K562 (cell line): ENCODE measurements around the gene MACF1.

Experiments
- BCL6 ChIP-seq: fragments of 250-450 bp; sonication (Bioruptor Pico); IDR thresholded peaks from 2 replicates; pipeline ENCODE4 v1.4.0; 2020
- BRF1 ChIP-seq: IDR thresholded peaks from 3 replicates; pipeline ENCODE4 v1.6.1; 2011; ENCODE audit warnings: borderline replicate concordance, mild to moderate bottlenecking; ENCODE audit not compliant: insufficient read length; ENCODE audit errors: extremely low read depth
- ETV6 ChIP-seq, 3 experiments: fragments of 150-350 bp in 1 of 3; sonication (generic) in 1 of 3; formaldehyde crosslinking in 1 of 3; IDR thresholded peaks; 2 replicates each; pipeline versions ENCODE4 v1.6.1 to v1.8.0; 2014 to 2022; ENCODE audit warnings: borderline replicate concordance in 2 of 3, low read depth in 2 of 3, antibody characterized with exemption in 1 of 3, low read length in 1 of 3, mild to moderate bottlenecking in 1 of 3, missing genetic modification reagents in 1 of 3
- KDM5B ChIP-seq: fragments of 200-600 bp; sonication (generic); IDR thresholded peaks from 2 replicates; pipeline ENCODE4 v1.6.1; 2012; ENCODE audit warnings: low read depth, mild to moderate bottlenecking, moderate library complexity, low read length, control low read depth, inconsistent platforms; ENCODE audit not compliant: insufficient replicate concordance
- TF ChIP-seq, protein P1 (sequence below), 3 experiments: IDR thresholded peaks in 2 of 3; conservative IDR thresholded peaks in 1 of 3; 2 replicates each; pipeline ENCODE4 v1.5.1; 2011 to 2012; ENCODE audit warnings: low read length in 3 of 3, mild to moderate bottlenecking in 3 of 3, control low read depth in 2 of 3, improper control_type of control experiment in 1 of 3, inconsistent platforms in 1 of 3, low read depth in 1 of 3, mixed read lengths in 1 of 3, moderate library complexity in 1 of 3; ENCODE audit not compliant: insufficient read depth in 2 of 3

DNA sequence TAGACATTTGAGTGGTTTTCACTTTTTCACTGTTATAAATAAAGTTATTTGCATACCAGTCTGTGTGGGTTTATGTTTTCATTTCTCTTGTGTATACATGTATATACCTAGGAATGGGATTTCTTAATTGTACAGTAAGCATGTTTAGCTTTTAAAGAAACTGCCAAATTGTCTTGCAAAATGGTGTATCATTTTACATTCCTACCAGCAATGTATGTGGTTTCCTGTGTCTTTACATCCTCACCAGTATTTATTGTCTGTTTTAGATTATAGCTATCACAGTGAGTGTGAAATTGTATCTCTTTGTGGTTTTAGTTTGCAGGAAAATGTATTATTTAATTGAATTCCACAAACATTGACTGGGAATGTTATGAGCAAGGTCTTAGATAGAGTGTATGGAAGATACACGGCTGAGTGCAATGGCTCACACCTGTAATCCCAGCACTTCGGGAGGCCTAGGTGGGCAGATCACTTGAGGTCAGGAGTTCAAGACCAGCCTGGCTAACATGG lies 57.3 kb downstream of the MACF1 start:
- TF ChIP-seq BCL6 (CRISPR knock-in tag), result no peak
- no peak for TF ChIP-seq BRF1
- TF ChIP-seq, protein P1, sequence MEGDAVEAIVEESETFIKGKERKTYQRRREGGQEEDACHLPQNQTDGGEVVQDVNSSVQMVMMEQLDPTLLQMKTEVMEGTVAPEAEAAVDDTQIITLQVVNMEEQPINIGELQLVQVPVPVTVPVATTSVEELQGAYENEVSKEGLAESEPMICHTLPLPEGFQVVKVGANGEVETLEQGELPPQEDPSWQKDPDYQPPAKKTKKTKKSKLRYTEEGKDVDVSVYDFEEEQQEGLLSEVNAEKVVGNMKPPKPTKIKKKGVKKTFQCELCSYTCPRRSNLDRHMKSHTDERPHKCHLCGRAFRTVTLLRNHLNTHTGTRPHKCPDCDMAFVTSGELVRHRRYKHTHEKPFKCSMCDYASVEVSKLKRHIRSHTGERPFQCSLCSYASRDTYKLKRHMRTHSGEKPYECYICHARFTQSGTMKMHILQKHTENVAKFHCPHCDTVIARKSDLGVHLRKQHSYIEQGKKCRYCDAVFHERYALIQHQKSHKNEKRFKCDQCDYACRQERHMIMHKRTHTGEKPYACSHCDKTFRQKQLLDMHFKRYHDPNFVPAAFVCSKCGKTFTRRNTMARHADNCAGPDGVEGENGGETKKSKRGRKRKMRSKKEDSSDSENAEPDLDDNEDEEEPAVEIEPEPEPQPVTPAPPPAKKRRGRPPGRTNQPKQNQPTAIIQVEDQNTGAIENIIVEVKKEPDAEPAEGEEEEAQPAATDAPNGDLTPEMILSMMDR (IDR thresholded peaks at IDR 0.05 in 2 of 3, conservative IDR thresholded peaks at IDR 0.05 in 1 of 3; ENCODE audit: insufficient read depth in 2 of 3, low read depth in 1 of 3, low read length in 3 of 3), result no peak
- TF ChIP-seq KDM5B, result no peak
- TF ChIP-seq ETV6 (IDR thresholded peaks at IDR 0.05; ENCODE audit: borderline replicate concordance in 1 of 2, low read depth in 2 of 2, low read length in 1 of 2), result no peak
- TF ChIP-seq ETV6 (CRISPR knock-in tag; IDR thresholded peaks at IDR 0.05; ENCODE audit: borderline replicate concordance), result no peak
